ENCODE data around the gene CELF2. TPM values are rescaled to one million over a fixed set of nuclear protein-coding genes. Genes with fewer than 3 reads are reported as not detected.

CELF2 gene
- total RNA-seq, 1 experiment from 2014 or later = 28.7 TPM

DNA sequence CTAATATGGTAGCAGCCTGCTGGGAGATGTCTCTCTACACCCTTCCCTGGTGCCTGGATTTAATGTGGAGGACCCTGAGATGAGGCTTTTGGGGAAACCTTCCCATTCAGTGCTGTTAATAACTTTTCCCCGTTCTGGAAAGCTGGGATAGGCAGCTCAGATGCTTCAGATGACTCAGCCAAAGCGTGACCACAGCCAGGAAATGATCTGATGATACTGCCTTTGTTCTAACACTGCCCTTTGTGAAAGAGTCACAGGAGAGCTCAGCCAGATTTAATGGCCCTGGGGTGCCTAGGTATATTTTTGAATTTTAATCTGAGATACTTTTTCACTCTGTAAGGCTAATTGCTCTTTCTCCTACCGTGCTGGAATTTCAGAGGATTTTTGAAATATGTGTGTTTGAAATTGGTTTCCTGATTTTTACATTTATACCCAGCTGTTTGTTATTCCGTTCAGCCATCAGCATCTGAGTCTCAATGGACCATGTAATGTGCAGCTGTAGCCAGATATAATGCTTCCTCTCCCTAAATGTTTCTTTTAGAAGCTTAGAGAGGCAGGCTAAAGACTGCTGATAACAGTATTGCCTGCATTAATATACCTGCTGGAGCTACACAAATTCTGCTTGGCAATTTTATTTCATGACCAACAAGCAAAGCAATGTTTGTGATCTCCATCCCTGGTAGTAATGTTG, 17.8 kb downstream of the CELF2 start:
- H2AFZ ChIP-seq (ENCODE audit: low read length) = no peak overlapping the region
- peaks cover 36 to 43% of the 10 kb centered on the region in 2 experiments for H3K4me1 Mint-ChIP-seq
- no peaks in the 10 kb centered on the region for H3K9me3 Mint-ChIP-seq
- no peaks in the 10 kb centered on the region; a peak in 1 of 7 replicates for H3K36me3 Mint-ChIP-seq (ENCODE audit: insufficient read depth in 1 of 3, low read depth in 3 of 3)
- H3K4me3 Mint-ChIP-seq = peak overlapping the region in 1 of 2 experiments; percentile 14; a peak in 1 of 5 replicates
- TF ChIP-seq, protein P1, sequence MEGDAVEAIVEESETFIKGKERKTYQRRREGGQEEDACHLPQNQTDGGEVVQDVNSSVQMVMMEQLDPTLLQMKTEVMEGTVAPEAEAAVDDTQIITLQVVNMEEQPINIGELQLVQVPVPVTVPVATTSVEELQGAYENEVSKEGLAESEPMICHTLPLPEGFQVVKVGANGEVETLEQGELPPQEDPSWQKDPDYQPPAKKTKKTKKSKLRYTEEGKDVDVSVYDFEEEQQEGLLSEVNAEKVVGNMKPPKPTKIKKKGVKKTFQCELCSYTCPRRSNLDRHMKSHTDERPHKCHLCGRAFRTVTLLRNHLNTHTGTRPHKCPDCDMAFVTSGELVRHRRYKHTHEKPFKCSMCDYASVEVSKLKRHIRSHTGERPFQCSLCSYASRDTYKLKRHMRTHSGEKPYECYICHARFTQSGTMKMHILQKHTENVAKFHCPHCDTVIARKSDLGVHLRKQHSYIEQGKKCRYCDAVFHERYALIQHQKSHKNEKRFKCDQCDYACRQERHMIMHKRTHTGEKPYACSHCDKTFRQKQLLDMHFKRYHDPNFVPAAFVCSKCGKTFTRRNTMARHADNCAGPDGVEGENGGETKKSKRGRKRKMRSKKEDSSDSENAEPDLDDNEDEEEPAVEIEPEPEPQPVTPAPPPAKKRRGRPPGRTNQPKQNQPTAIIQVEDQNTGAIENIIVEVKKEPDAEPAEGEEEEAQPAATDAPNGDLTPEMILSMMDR (conservative IDR thresholded peaks at IDR 0.05) = no peak
- H2BK20ac ChIP-seq (ENCODE audit: low read depth, low read length, poor library complexity, severe bottlenecking) = peak overlapping the region; percentile 60
- H3K23me2 ChIP-seq (ENCODE audit: insufficient read length, low read depth, low read length, poor library complexity, severe bottlenecking) = no peaks in the 10 kb centered on the region
- no peak overlapping the region for H4K91ac ChIP-seq (ENCODE audit: insufficient read length, low read depth, low read length)
- H3K56ac ChIP-seq (ENCODE audit: insufficient read length, low read depth, low read length) = no peak overlapping the region
- no peaks in the 10 kb centered on the region for H4K20me1 ChIP-seq (ENCODE audit: control insufficient read depth, insufficient read depth, insufficient read length)
- H3K79me2 ChIP-seq (ENCODE audit: insufficient read depth, low read length) = peaks cover 4% of the 10 kb centered on the region; the same call in 1 of the 2 replicates
- H3K27me3 Mint-ChIP-seq (ENCODE audit: low read depth) = no peaks in the 10 kb centered on the region
- no peak overlapping the region for H3K4ac ChIP-seq (ENCODE audit: low read depth, low read length)
- H3K18ac ChIP-seq (ENCODE audit: insufficient read length, low read depth, low read length) = peak overlapping the region; percentile 23
- peak overlapping the region; percentile 75 for H2BK12ac ChIP-seq (ENCODE audit: insufficient read length, low read depth, low read length)
- no peak overlapping the region for H2BK5ac ChIP-seq (ENCODE audit: insufficient read length, low read length)
- H4K8ac ChIP-seq (replicated peaks; ENCODE audit: insufficient read length, low read depth, low read length) = no peak overlapping the region
- no CpG with 5 or more reads among the region's 4 CpGs for WGBS (ENCODE audit: extremely low coverage, insufficient read length, low lambda C conversion rate)
- H2BK120ac ChIP-seq (ENCODE audit: low read depth, low read length, poor library complexity, severe bottlenecking) = no peak overlapping the region
- no peak overlapping the region for H3K14ac ChIP-seq (ENCODE audit: insufficient read depth, low read length)
- H3T11ph ChIP-seq (ENCODE audit: low read length) = no peak overlapping the region
- H3K27me3 ChIP-seq (ENCODE audit: insufficient read depth, low read length) = no peaks in the 10 kb centered on the region
- H4K5ac ChIP-seq (ENCODE audit: insufficient read length, low read depth, low read length) = no peak overlapping the region
- no peak overlapping the region for H3K23ac ChIP-seq (ENCODE audit: insufficient read length, low read depth, low read length)
- peak overlapping the region; percentile 28 for H3K4me2 ChIP-seq (ENCODE audit: insufficient read depth, insufficient read length, low read length)
- no peak overlapping the region for H2AK5ac ChIP-seq (ENCODE audit: insufficient read length, low read length)
- no peaks in the 10 kb centered on the region for H3K9me3 ChIP-seq (ENCODE audit: control insufficient read depth, low read depth, low read length)
- peak overlapping the region; percentile 75 to 92 (median 87) for H3K27ac Mint-ChIP-seq
- peak; percentile 59 for DNase-seq
- H3K79me1 ChIP-seq (ENCODE audit: insufficient read depth, low read depth, low read length, poor library complexity, severe bottlenecking) = no peaks in the 10 kb centered on the region
- H3K4me1 ChIP-seq (ENCODE audit: insufficient read depth, low read length) = peaks cover 6% of the 10 kb centered on the region
- H2BK15ac ChIP-seq (ENCODE audit: low read depth, low read length) = no peak overlapping the region
- H3K9ac ChIP-seq (ENCODE audit: extremely low read depth, insufficient read length, low read length) = no peak overlapping the region
- H3K27ac ChIP-seq (ENCODE audit: insufficient read length, low read depth, low read length) = peak overlapping the region; percentile 83
